GM20000 (cell line): ENCODE measurements around the gene RAD23B.

ENCODE experiments used
- DNase-seq: peaks from one replicate; pipeline ENCODE4 v3.0.0; 2012; ENCODE audit warnings: low spot score
- TF ChIP-seq, protein P1 (sequence below): IDR thresholded peaks from 2 replicates; pipeline ENCODE4 v1.5.1; 2012; ENCODE audit warnings: mild to moderate bottlenecking, control low read depth; ENCODE audit errors: extremely low read depth, missing control alignments

RAD23B gene

GRCh38 chr9:107260437-107261081 lies 22.5 kb upstream of the RAD23B start:
- TF ChIP-seq, protein P1, sequence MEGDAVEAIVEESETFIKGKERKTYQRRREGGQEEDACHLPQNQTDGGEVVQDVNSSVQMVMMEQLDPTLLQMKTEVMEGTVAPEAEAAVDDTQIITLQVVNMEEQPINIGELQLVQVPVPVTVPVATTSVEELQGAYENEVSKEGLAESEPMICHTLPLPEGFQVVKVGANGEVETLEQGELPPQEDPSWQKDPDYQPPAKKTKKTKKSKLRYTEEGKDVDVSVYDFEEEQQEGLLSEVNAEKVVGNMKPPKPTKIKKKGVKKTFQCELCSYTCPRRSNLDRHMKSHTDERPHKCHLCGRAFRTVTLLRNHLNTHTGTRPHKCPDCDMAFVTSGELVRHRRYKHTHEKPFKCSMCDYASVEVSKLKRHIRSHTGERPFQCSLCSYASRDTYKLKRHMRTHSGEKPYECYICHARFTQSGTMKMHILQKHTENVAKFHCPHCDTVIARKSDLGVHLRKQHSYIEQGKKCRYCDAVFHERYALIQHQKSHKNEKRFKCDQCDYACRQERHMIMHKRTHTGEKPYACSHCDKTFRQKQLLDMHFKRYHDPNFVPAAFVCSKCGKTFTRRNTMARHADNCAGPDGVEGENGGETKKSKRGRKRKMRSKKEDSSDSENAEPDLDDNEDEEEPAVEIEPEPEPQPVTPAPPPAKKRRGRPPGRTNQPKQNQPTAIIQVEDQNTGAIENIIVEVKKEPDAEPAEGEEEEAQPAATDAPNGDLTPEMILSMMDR, result no peak
- peak; percentile 88 for DNase-seq

DNA sequence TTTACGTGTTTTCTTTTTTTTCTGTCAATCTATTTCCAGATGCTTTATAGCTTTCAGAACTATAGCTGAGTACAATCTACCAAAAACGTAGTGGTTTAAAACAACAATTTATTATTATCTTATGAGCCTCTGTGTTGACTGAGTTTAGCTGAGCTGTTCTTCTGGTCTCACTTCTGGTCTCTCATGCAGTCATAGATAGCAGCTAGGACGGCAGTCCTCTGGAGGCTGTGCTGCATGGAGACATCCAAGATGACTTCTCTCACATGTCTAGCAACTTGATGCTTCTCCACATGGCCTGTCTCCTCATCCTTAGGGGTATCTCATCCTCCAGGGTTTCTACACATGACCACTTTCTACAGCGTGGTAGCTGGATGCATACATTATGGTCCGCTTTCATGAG lies 22.0 kb upstream of the RAD23B start:
- DNase-seq, result no peak
- TF ChIP-seq, protein P1, result no peak

GRCh38 chr9:107263289-107263688 lies 19.8 kb upstream of the RAD23B start:
- TF ChIP-seq, protein P1, result no peak
- no peak for DNase-seq

GRCh38 chr9:107266624-107267368 lies 16.3 kb upstream of the RAD23B start:
- no peak for DNase-seq
- TF ChIP-seq, protein P1, result no peak

GRCh38 chr9:107268560-107268959 lies 14.5 kb upstream of the RAD23B start:
- DNase-seq, result no peak
- TF ChIP-seq, protein P1, result no peak

- DNase-seq, result no peak
- TF ChIP-seq, protein P1, result no peak
These were observed 13.8 kb upstream of the RAD23B start for GRCh38 chr9:107269254-107269653.

DNA sequence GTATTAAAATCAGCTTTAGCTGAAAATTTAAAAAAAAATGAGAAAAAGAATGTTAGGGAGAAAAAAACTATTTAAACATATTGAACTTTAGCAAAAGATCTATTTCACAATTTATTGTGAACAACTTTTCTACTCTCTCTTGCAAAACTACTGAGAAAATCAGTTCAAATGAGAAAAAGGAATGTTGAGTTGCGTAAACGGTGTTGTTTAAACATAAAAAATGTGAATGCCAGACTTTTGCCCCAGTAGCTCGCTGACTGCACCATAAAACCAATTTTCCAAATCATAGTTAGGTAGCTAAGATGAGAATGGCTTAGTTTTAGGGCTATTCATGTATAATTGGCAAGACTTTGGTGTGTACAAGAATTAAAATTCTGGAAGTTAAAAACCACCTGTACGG lies 13.4 kb upstream of the RAD23B start:
- no peak for DNase-seq
- TF ChIP-seq, protein P1, result no peak
